Measurements from ENCODE around the gene NEUROG1. TPM values are rescaled to one million over a fixed set of nuclear protein-coding genes. Genes with fewer than 3 reads are reported as not detected.
A peak's percentile ranks its signal among the peaks of the same experiment; 100 is the strongest.

The NEUROG1 gene
- total RNA-seq, 4 donors from 2014 or later: not detected

DNA sequence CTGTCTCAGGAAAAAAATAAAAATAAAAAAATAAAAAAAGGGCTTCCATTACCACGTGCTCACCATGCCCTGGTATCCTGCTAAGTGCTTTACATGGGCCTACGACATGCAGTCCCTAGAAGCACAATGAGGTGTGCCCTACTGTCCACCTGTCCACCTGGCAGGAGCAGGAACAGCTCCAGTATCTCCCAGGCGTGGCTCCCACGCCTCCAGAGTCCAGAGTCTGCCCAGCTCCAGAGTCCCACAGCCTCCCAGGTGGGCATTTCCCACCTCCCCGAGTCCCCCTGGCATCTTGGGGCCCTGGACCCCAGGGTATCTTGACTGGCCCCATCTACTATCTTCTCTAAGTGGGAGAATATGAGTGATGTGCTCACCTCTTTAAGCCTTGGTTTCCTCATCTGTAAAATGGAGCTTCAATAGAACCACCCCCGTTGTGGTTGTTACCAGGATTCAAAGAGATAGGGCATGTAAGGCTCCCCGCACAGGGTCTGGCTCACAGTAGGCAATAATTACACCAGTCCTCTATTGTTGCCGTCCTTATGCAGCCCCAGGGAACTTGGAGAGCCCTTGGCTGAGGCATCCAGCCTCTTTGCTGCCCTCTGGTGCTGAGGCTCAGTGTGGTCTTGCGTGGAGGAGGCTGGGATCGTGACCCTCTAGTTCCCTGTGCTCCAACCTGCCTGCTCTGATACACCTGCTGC, 34.1 kb upstream of the NEUROG1 start:
- no peak for DNase-seq (ENCODE audit: extremely low spot score)
- H3K9me3 ChIP-seq: no peaks in the 10 kb centered on the region
- WGBS: 71% methylated on average over 8 of the region's 10 CpGs
- peaks cover 0 to 47% (median 0%) of the 10 kb centered on the region in 4 donors for H3K27me3 ChIP-seq
- H3K36me3 ChIP-seq: no peaks in the 10 kb centered on the region
- intact Hi-C loops (cut with DNase I): loop anchor here (10.0 kb wide), 1 partner anchor 635 kb away; no protein-coding TSS in a partner anchor
- no peaks in the 10 kb centered on the region for H3K4me1 ChIP-seq
- H3K4me3 ChIP-seq: no peak overlapping the region
- no peak for TF ChIP-seq POLR2A (IDR thresholded peaks at IDR 0.05; ENCODE audit: low read depth)
- no peak for TF ChIP-seq EP300 (IDR thresholded peaks at IDR 0.05)
- no peak for TF ChIP-seq POLR2AphosphoS5 (IDR thresholded peaks at IDR 0.05)
- TF ChIP-seq, protein P1, sequence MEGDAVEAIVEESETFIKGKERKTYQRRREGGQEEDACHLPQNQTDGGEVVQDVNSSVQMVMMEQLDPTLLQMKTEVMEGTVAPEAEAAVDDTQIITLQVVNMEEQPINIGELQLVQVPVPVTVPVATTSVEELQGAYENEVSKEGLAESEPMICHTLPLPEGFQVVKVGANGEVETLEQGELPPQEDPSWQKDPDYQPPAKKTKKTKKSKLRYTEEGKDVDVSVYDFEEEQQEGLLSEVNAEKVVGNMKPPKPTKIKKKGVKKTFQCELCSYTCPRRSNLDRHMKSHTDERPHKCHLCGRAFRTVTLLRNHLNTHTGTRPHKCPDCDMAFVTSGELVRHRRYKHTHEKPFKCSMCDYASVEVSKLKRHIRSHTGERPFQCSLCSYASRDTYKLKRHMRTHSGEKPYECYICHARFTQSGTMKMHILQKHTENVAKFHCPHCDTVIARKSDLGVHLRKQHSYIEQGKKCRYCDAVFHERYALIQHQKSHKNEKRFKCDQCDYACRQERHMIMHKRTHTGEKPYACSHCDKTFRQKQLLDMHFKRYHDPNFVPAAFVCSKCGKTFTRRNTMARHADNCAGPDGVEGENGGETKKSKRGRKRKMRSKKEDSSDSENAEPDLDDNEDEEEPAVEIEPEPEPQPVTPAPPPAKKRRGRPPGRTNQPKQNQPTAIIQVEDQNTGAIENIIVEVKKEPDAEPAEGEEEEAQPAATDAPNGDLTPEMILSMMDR (IDR thresholded peaks at IDR 0.05): peak in 1 of 3 experiments; percentile 20
- H3K27ac ChIP-seq (replicated peaks in 1 of 4): no peak overlapping the region

- 96% methylated on average over 5 of the region's 5 CpGs for WGBS
- TF ChIP-seq POLR2AphosphoS5 (IDR thresholded peaks at IDR 0.05) (no peak), EP300 (IDR thresholded peaks at IDR 0.05) (no peak), POLR2A (IDR thresholded peaks at IDR 0.05; ENCODE audit: low read depth) (no peak)
- TF ChIP-seq, protein P1 (IDR thresholded peaks at IDR 0.05): no peak
- H3K36me3 ChIP-seq: no peaks in the 10 kb centered on the region
- no peaks in the 10 kb centered on the region for H3K4me1 ChIP-seq
- H3K27me3 ChIP-seq: peaks cover 0 to 40% (median 0%) of the 10 kb centered on the region in 4 donors
- no peak overlapping the region for H3K27ac ChIP-seq (replicated peaks in 1 of 4)
- intact Hi-C loops (cut with DNase I): loop anchor here (10.0 kb wide), 1 partner anchor 636 kb away; no protein-coding TSS in a partner anchor
- no peak for DNase-seq (ENCODE audit: extremely low spot score)
- H3K4me3 ChIP-seq: no peak overlapping the region
- no peaks in the 10 kb centered on the region for H3K9me3 ChIP-seq
Observed at GRCh38 chr5:135568923-135569360, 33.2 kb upstream of the NEUROG1 start.

DNA sequence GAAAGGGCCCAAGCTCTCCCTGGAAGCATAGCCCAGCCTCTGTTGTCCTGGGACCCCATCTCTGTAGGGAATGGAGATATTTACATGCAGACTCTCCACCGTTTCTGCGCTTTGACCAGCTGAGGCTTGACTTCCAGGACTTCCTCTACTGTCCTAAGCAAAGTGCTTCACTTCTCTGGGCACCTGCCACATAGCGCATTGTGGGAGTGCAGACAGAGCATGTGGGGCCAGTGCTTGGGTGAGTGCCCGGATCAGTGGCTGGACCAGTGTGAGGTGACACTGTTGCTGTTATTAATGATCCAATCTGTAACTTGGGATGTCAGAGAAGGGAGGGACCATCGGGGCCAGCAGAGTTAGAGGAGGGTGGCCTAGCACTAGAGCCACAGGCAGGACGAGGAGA, 32.5 kb upstream of the NEUROG1 start:
- H3K36me3 ChIP-seq: no peaks in the 10 kb centered on the region
- 37% methylated on average over 2 of the region's 6 CpGs for WGBS
- TF ChIP-seq, protein P1 (IDR thresholded peaks at IDR 0.05): no peak
- TF ChIP-seq POLR2A (IDR thresholded peaks at IDR 0.05; ENCODE audit: low read depth): no peak
- no peak for TF ChIP-seq POLR2AphosphoS5 (IDR thresholded peaks at IDR 0.05)
- no peaks in the 10 kb centered on the region for H3K4me1 ChIP-seq
- no peak overlapping the region for H3K4me3 ChIP-seq
- DNase-seq (ENCODE audit: extremely low spot score): no peak
- H3K9me3 ChIP-seq: no peaks in the 10 kb centered on the region
- H3K27me3 ChIP-seq: peaks cover 0 to 35% (median 0%) of the 10 kb centered on the region in 4 donors
- no peak overlapping the region for H3K27ac ChIP-seq (replicated peaks in 1 of 4)
- intact Hi-C loops (cut with DNase I): loop anchor here (10.0 kb wide), 1 partner anchor 637 kb away; no protein-coding TSS in a partner anchor

DNA sequence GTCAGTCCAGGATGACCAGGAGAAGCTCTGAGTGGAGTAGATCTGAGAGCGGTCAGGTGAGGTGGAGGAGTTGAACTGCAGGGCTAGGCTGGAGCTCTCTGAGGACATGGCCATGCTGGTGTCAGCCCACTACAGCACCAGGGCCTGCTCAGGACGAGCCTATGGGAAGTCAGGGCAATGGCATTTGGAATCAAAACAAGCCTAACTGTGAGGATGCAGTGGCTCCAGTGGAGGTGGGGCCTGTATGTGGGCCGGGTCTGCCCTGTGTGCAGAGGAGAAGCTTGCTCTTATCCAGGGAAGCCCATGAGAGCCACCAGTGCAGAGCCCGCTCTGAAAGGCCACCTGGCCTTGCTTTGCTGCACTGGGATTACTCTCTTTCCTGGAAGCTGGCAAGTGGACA, 31.9 kb upstream of the NEUROG1 start:
- intact Hi-C loops (cut with DNase I): loop anchor here (10.0 kb wide), 1 partner anchor 637 kb away; no protein-coding TSS in a partner anchor
- no peaks in the 10 kb centered on the region for H3K4me1 ChIP-seq
- H3K27ac ChIP-seq (replicated peaks in 1 of 4): no peak overlapping the region
- no peaks in the 10 kb centered on the region for H3K9me3 ChIP-seq
- no peaks in the 10 kb centered on the region for H3K36me3 ChIP-seq
- 72% methylated on average over 4 of the region's 4 CpGs for WGBS
- DNase-seq (ENCODE audit: extremely low spot score): no peak
- TF ChIP-seq POLR2AphosphoS5 (IDR thresholded peaks at IDR 0.05): no peak
- TF ChIP-seq EP300 (IDR thresholded peaks at IDR 0.05): no peak
- TF ChIP-seq, protein P1 (IDR thresholded peaks at IDR 0.05): no peak
- no peak for TF ChIP-seq POLR2A (IDR thresholded peaks at IDR 0.05; ENCODE audit: low read depth)
- peaks cover 0 to 31% (median 0%) of the 10 kb centered on the region in 4 donors for H3K27me3 ChIP-seq
- no peak overlapping the region for H3K4me3 ChIP-seq
